SK-N-SH treated with all-trans-retinoic acid at 6 μM for 48 hours (cell line): ENCODE data around the gene LMTK2.

Source experiments
- ARNTL ChIP-seq: fragments of 450-650 bp; formaldehyde crosslinking; IDR thresholded peaks from 2 replicates; pipeline ENCODE4 v1.5.0; 2020; ENCODE audit warnings: low read depth, mild to moderate bottlenecking, moderate library complexity, borderline replicate concordance
- CSDC2 ChIP-seq: fragments of 250-450 bp; sonication (Bioruptor Pico); IDR thresholded peaks from 2 replicates; pipeline ENCODE4 v1.5.0; 2020; ENCODE audit warnings: mild to moderate bottlenecking, moderate library complexity
- GLIS3 ChIP-seq: fragments of 250-450 bp; sonication (Bioruptor Pico); IDR thresholded peaks from 2 replicates; pipeline ENCODE4 v1.5.0; 2020; ENCODE audit warnings: mild to moderate bottlenecking, moderate library complexity
- ISL1 ChIP-seq: fragments of 250-450 bp; sonication (Bioruptor Pico); IDR thresholded peaks from 2 replicates; pipeline ENCODE4 v2.1.2; 2022; ENCODE audit warnings: mild to moderate bottlenecking, moderate library complexity
- PPARA ChIP-seq: fragments of 250-450 bp; sonication (Bioruptor Pico); IDR thresholded peaks from 2 replicates; pipeline ENCODE4 v1.5.0; 2020; ENCODE audit warnings: mild to moderate bottlenecking, borderline replicate concordance
- RARB ChIP-seq: fragments of 250-450 bp; sonication (Bioruptor Pico); IDR thresholded peaks from 2 replicates; pipeline ENCODE4 v1.8.0; 2021; ENCODE audit warnings: mild to moderate bottlenecking, moderate library complexity
- TCF4 ChIP-seq: fragments of 250-450 bp; sonication (Bioruptor Pico); IDR thresholded peaks from 2 replicates; pipeline ENCODE4 v1.8.0; 2021; ENCODE audit warnings: mild to moderate bottlenecking, moderate library complexity, borderline replicate concordance
- ZFP3 ChIP-seq: fragments of 250-450 bp; sonication (Bioruptor Pico); IDR thresholded peaks from 2 replicates; pipeline ENCODE4 v1.5.0; 2020; ENCODE audit warnings: mild to moderate bottlenecking, moderate library complexity
- ZFP30 ChIP-seq: fragments of 450-650 bp; formaldehyde crosslinking; IDR thresholded peaks from 2 replicates; pipeline ENCODE4 v1.5.0; 2022; ENCODE audit warnings: mild to moderate bottlenecking, moderate library complexity
- ZNF8 ChIP-seq: fragments of 450-650 bp; formaldehyde crosslinking; IDR thresholded peaks from 2 replicates; pipeline ENCODE4 v1.5.0; 2020; ENCODE audit warnings: mild to moderate bottlenecking, moderate library complexity
- TF ChIP-seq, protein P1 (sequence below): fragments of 250-450 bp; sonication (Bioruptor Pico); IDR thresholded peaks from 2 replicates; pipeline ENCODE4 v1.5.1; 2020; ENCODE audit warnings: low read depth, mild to moderate bottlenecking, moderate library complexity
- TF ChIP-seq, protein P2 (sequence below): fragments of 250-450 bp; sonication (Bioruptor Pico); IDR thresholded peaks from 2 replicates; pipeline ENCODE4 v1.5.0; 2020; ENCODE audit warnings: mild to moderate bottlenecking, moderate library complexity
- TF ChIP-seq, protein P3 (sequence below): fragments of 250-450 bp; sonication (Bioruptor Pico); IDR thresholded peaks from 2 replicates; pipeline ENCODE4 v1.8.0; 2020; ENCODE audit warnings: mild to moderate bottlenecking, moderate library complexity, borderline replicate concordance
- TF ChIP-seq, protein P4 (sequence below): fragments of 250-450 bp; sonication (Bioruptor Pico); IDR thresholded peaks from 2 replicates; pipeline ENCODE4 v1.8.0; 2021; ENCODE audit warnings: low read depth, mild to moderate bottlenecking, moderate library complexity, borderline replicate concordance

DNA sequence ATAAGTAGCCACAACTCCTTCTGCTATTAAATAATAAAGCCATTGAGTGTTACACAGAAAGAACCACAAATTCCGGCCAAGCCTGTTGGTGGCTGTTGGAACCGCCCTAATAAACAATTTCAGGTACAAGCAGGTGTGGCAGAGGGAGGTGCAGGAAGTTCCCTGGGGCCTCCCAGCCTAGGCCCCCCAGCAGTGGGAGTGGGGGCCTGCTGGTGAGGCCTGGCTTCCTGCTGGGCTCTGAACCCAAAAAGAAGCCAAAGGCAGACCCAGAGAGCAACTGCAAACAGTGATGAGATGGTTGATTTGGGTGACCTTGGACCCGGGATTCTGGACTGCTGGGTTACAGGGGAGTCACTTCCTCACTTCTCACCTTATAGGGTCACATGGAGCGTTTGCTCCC, 21.0 kb upstream of the LMTK2 start:
- TF ChIP-seq PPARA (CRISPR knock-in tag) (no peak), ARNTL (CRISPR knock-in tag) (no peak), RARB (CRISPR knock-in tag) (no peak), TCF4 (CRISPR knock-in tag) (no peak), ZNF8 (CRISPR knock-in tag) (no peak), CSDC2 (CRISPR knock-in tag) (no peak), ZFP30 (no peak), GLIS3 (CRISPR knock-in tag) (no peak), ISL1 (CRISPR knock-in tag) (no peak), ZFP3 (no peak)
- TF ChIP-seq, protein P1, sequence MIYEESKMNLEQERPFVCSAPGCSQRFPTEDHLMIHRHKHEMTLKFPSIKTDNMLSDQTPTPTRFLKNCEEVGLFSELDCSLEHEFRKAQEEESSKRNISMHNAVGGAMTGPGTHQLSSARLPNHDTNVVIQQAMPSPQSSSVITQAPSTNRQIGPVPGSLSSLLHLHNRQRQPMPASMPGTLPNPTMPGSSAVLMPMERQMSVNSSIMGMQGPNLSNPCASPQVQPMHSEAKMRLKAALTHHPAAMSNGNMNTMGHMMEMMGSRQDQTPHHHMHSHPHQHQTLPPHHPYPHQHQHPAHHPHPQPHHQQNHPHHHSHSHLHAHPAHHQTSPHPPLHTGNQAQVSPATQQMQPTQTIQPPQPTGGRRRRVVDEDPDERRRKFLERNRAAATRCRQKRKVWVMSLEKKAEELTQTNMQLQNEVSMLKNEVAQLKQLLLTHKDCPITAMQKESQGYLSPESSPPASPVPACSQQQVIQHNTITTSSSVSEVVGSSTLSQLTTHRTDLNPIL: no peak
- TF ChIP-seq, protein P2, sequence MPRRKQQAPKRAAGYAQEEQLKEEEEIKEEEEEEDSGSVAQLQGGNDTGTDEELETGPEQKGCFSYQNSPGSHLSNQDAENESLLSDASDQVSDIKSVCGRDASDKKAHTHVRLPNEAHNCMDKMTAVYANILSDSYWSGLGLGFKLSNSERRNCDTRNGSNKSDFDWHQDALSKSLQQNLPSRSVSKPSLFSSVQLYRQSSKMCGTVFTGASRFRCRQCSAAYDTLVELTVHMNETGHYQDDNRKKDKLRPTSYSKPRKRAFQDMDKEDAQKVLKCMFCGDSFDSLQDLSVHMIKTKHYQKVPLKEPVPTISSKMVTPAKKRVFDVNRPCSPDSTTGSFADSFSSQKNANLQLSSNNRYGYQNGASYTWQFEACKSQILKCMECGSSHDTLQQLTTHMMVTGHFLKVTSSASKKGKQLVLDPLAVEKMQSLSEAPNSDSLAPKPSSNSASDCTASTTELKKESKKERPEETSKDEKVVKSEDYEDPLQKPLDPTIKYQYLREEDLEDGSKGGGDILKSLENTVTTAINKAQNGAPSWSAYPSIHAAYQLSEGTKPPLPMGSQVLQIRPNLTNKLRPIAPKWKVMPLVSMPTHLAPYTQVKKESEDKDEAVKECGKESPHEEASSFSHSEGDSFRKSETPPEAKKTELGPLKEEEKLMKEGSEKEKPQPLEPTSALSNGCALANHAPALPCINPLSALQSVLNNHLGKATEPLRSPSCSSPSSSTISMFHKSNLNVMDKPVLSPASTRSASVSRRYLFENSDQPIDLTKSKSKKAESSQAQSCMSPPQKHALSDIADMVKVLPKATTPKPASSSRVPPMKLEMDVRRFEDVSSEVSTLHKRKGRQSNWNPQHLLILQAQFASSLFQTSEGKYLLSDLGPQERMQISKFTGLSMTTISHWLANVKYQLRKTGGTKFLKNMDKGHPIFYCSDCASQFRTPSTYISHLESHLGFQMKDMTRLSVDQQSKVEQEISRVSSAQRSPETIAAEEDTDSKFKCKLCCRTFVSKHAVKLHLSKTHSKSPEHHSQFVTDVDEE (CRISPR knock-in tag): no peak
- TF ChIP-seq, protein P3, sequence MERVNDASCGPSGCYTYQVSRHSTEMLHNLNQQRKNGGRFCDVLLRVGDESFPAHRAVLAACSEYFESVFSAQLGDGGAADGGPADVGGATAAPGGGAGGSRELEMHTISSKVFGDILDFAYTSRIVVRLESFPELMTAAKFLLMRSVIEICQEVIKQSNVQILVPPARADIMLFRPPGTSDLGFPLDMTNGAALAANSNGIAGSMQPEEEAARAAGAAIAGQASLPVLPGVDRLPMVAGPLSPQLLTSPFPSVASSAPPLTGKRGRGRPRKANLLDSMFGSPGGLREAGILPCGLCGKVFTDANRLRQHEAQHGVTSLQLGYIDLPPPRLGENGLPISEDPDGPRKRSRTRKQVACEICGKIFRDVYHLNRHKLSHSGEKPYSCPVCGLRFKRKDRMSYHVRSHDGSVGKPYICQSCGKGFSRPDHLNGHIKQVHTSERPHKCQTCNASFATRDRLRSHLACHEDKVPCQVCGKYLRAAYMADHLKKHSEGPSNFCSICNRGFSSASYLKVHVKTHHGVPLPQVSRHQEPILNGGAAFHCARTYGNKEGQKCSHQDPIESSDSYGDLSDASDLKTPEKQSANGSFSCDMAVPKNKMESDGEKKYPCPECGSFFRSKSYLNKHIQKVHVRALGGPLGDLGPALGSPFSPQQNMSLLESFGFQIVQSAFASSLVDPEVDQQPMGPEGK (CRISPR knock-in tag): no peak
- TF ChIP-seq, protein P4, sequence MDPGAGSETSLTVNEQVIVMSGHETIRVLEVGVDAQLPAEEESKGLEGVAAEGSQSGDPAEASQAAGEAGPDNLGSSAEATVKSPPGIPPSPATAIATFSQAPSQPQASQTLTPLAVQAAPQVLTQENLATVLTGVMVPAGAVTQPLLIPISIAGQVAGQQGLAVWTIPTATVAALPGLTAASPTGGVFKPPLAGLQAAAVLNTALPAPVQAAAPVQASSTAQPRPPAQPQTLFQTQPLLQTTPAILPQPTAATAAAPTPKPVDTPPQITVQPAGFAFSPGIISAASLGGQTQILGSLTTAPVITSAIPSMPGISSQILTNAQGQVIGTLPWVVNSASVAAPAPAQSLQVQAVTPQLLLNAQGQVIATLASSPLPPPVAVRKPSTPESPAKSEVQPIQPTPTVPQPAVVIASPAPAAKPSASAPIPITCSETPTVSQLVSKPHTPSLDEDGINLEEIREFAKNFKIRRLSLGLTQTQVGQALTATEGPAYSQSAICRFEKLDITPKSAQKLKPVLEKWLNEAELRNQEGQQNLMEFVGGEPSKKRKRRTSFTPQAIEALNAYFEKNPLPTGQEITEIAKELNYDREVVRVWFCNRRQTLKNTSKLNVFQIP (CRISPR knock-in tag): no peak
